ENCODE results near the gene ATG4B. TPM values are rescaled to one million over a fixed set of nuclear protein-coding genes. Genes with fewer than 3 reads are reported as not detected.

The ATG4B gene
- total RNA-seq, 1 donor from 2014 or later: 142 TPM

DNA sequence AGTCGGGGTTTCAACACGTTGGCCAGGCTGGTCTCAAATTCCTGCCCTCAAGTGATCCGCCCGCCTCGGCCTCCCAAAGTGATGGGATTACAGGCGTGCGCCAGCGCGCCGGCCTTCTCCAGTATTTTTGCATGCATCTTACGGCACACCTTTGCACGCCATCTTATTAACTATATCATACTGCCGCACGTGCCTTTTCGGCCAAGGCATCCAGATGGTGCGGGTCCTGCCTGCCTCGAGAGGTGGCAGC is 63.6 kb downstream of the ATG4B start:
- Mint-ChIP-seq H3K9me3 (ENCODE audit: low read depth) (peaks cover 5% of the 10 kb centered on the region), H3K36me3 (ENCODE audit: insufficient read depth) (peaks cover 14% of the 10 kb centered on the region), H3K27ac (peak overlapping the region; percentile 97), H3K4me3 (ENCODE audit: low read depth) (peak overlapping the region; percentile 80), H3K4me1 (ENCODE audit: low read depth) (peaks cover 8% of the 10 kb centered on the region), H3K27me3 (no peaks in the 10 kb centered on the region)
- TF ChIP-seq, protein P1, sequence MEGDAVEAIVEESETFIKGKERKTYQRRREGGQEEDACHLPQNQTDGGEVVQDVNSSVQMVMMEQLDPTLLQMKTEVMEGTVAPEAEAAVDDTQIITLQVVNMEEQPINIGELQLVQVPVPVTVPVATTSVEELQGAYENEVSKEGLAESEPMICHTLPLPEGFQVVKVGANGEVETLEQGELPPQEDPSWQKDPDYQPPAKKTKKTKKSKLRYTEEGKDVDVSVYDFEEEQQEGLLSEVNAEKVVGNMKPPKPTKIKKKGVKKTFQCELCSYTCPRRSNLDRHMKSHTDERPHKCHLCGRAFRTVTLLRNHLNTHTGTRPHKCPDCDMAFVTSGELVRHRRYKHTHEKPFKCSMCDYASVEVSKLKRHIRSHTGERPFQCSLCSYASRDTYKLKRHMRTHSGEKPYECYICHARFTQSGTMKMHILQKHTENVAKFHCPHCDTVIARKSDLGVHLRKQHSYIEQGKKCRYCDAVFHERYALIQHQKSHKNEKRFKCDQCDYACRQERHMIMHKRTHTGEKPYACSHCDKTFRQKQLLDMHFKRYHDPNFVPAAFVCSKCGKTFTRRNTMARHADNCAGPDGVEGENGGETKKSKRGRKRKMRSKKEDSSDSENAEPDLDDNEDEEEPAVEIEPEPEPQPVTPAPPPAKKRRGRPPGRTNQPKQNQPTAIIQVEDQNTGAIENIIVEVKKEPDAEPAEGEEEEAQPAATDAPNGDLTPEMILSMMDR (IDR thresholded peaks at IDR 0.05; ENCODE audit: unreplicated experiment): peak; percentile 47
- no peak for DNase-seq (ENCODE audit: low spot score, unreplicated experiment)

DNA sequence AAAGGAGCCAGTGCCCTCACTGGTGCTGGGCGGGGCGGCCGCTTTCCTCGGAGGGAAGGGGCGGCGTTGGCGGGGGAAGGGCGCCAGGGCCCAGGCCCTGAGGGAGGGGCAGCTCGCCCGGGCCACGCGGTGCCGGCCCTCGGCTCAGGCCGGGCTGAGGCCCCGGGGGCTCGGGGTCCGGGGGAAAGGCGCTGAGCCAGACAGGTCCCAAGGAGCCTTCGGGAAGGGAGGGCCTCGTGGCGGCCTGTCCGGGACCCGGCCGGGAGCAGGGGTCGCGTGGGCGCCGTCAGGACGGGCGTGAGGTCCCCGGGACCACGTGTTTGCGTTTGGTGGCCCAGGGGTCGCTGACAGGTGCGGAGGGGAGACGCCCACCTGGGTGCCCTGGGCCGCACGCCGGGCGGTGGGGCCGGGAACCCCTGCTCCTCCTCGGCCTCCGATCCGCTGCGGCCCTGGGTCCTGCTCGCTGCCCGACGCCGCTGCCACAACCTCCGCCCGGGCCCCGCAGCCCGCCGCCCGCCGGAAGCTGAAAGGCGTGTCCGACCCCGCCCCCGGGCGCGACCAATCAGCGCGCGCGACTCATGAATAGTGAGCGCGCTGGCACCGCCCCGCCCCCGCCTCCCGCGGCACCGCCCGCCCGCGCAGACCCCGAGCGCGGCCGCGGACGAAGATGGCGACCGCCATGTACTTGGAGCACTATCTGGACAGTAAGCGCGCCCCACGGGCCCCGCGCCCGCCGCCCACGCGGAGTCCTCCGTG is 64.1 kb downstream of the ATG4B start, which contains the start of gene ING5:
Gene ING5, plus strand, starts transcription at position 641 of the 756 bp plus-strand sequence. Its CDS starts 27 bp downstream, at position 668.
- H3K4me3 Mint-ChIP-seq (ENCODE audit: low read depth): peak within 1 kb of the TSS; percentile 81
- peaks cover 6% of the 10 kb centered on the region for H3K9me3 Mint-ChIP-seq (ENCODE audit: low read depth)
- peak; percentile 95 for DNase-seq (ENCODE audit: low spot score, unreplicated experiment)
- peaks cover 16% of the 10 kb centered on the region for H3K36me3 Mint-ChIP-seq (ENCODE audit: insufficient read depth)
- TF ChIP-seq, protein P1 (IDR thresholded peaks at IDR 0.05; ENCODE audit: unreplicated experiment): peak; percentile 12
- peaks cover 8% of the 10 kb centered on the region for H3K4me1 Mint-ChIP-seq (ENCODE audit: low read depth)
- H3K27ac Mint-ChIP-seq: peak within 1 kb of the TSS; percentile 97
- H3K27me3 Mint-ChIP-seq: no peaks in the 10 kb centered on the region

DNA sequence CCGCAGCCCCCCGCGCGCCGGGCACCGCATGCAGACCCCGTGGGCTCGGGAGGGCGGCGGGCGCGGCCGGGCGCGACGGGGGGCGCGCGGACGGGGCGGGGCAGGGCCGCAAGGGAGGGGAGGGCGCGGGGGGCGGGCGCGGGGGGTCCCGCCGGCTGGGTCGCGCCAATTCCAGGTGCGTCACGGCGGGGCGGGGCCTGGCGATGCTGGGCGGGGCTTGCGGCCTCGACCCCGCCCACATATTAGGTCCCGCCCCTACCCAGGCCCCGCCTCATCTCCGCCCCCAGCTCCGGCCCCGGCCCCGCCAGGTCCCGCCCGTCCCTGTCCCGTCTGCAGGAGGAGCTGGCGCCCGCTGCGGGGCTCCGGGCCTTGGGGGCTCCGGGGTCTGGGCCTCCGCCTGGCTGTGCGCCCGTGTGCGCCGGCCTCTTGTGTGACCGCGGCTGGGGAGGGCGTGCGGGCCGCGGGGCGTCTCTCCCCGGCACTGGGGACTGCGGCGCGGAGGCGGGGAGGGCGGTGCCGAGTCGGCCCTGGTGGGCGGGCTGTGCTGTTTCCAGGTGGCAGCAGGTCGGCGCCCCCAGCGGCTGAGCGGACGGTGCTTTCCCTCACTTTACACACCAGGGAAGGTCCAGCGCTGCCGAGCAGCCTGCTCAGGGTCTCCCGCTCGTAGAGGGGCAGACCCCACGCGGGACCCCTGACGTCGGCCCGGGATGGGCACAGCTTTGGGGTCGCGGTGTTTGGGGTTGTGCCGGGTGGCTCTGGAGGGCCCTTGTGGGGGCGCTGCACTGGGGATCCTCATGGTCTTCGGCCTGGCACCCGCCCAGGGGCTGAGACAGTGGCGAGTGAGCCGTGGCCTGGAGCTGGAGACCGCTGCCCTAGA is 64.9 kb downstream of the ATG4B start:
- TF ChIP-seq, protein P1 (IDR thresholded peaks at IDR 0.05; ENCODE audit: unreplicated experiment): peak; percentile 74
- H3K27ac Mint-ChIP-seq: peak overlapping the region; percentile 92
- DNase-seq (ENCODE audit: low spot score, unreplicated experiment): peak; percentile 85
- peak overlapping the region; percentile 81 for H3K4me3 Mint-ChIP-seq (ENCODE audit: low read depth)
- H3K9me3 Mint-ChIP-seq (ENCODE audit: low read depth): peaks cover 6% of the 10 kb centered on the region
- peaks cover 23% of the 10 kb centered on the region for H3K36me3 Mint-ChIP-seq (ENCODE audit: insufficient read depth)
- H3K27me3 Mint-ChIP-seq: no peaks in the 10 kb centered on the region
- peaks cover 8% of the 10 kb centered on the region for H3K4me1 Mint-ChIP-seq (ENCODE audit: low read depth)

DNA sequence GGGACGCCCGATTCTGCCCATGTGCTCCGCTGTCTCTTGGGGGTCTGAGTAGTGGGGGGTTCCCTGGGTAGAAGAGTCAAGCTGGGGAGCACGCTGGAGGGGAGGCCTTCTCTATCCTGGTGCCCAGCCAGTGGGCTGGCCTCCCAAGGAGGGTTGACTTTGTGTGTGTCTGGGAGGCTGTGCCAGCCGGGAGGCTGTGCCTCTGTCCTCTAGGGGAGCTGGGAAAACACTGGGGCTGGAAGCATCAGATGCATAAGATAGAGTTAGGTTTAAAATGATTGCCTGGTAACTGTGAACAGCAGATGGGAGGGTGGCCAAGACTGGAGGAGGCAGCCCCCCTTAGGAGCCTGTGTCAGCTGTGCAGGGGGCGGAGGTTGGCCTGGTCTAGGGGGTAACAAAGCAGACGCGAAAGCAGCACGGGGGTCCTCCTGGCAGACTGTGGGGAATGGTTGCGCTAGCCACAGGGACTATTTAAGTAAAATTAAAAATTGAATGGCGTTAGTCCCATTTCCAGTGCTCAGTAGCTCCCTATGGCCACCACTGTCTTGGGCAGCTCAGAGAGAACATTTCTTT is 65.6 kb downstream of the ATG4B start:
- Mint-ChIP-seq H3K27me3 (no peaks in the 10 kb centered on the region), H3K27ac (peak overlapping the region; percentile 92), H3K9me3 (ENCODE audit: low read depth) (peaks cover 6% of the 10 kb centered on the region), H3K4me1 (ENCODE audit: low read depth) (peaks cover 8% of the 10 kb centered on the region), H3K36me3 (ENCODE audit: insufficient read depth) (peaks cover 25% of the 10 kb centered on the region), H3K4me3 (ENCODE audit: low read depth) (peak overlapping the region; percentile 81)
- TF ChIP-seq, protein P1 (IDR thresholded peaks at IDR 0.05; ENCODE audit: unreplicated experiment): no peak
- DNase-seq (ENCODE audit: low spot score, unreplicated experiment): no peak

DNA sequence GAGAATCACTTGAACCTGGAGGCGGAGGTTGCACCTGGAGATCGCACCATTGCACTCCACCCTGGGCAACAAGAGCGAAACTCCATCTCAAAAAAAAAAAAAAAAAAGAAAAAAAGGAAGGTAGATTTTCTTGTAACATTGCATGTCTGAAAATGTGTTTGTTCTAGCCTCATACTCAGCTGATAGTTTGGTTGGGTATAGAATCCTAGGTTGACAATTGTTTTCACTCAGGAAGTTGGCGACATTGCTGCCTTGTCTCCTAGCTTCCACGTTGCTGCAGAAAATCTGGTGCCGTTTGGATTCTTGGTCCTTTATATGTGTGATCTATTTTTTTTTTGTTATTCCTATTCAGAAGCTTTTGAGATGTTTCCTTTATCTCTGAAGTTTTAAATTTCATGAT is 69.0 kb downstream of the ATG4B start:
- Mint-ChIP-seq H3K36me3 (ENCODE audit: insufficient read depth) (peaks cover 38% of the 10 kb centered on the region), H3K27me3 (no peaks in the 10 kb centered on the region), H3K9me3 (ENCODE audit: low read depth) (peaks cover 6% of the 10 kb centered on the region), H3K27ac (no peak overlapping the region), H3K4me3 (ENCODE audit: low read depth) (no peak overlapping the region), H3K4me1 (ENCODE audit: low read depth) (peaks cover 6% of the 10 kb centered on the region)
- no peak for DNase-seq (ENCODE audit: low spot score, unreplicated experiment)
- TF ChIP-seq, protein P1 (IDR thresholded peaks at IDR 0.05; ENCODE audit: unreplicated experiment): no peak
